ENCODE data around the gene RARRES1. TPM values are rescaled to one million over a fixed set of nuclear protein-coding genes. Genes with fewer than 3 reads are reported as not detected.

Gene RARRES1
- total and polyA plus RNA-seq, 10 donors, result 1.8 to 20.9 (median 4.9) TPM

- intact Hi-C loops (cut with DNase I; ENCODE audit: low total_unique reads), result loop anchor here (5.0 kb wide), 1 partner anchor 133 kb away; no protein-coding TSS in a partner anchor
- H3K27ac ChIP-seq, result no peak overlapping the region
Observed at GRCh38 chr3:158659454-158660237, 72.6 kb downstream of the RARRES1 start.

GRCh38 chr3:158658889-158659288 lies 73.4 kb downstream of the RARRES1 start:
- TF ChIP-seq POLR2AphosphoS5 (IDR thresholded peaks at IDR 0.05), result no peak
- TF ChIP-seq POLR2A (IDR thresholded peaks at IDR 0.05), result no peak
- TF ChIP-seq CTCF (IDR thresholded peaks at IDR 0.05 in 8 of 11, conservative IDR thresholded peaks at IDR 0.05 in 3 of 11), result no peak
- H3K27ac ChIP-seq, result no peak overlapping the region
- H3K4me1 ChIP-seq, result peaks cover 0 to 13% (median 0%) of the 10 kb centered on the region in 6 donors
- DNase-seq, result no peak
- whole genome bisulfite sequencing, 5 donors, result 82 to 90% (median 85%) methylated on average over 7 of the region's 7 CpGs
- intact Hi-C loops (cut with DNase I; ENCODE audit: low total_unique reads), result loop anchor here (5.0 kb wide), 1 partner anchor 133 kb away; no protein-coding TSS in a partner anchor
- H3K27me3 ChIP-seq (replicated peaks in 1 of 7), result no peaks in the 10 kb centered on the region
- no peak overlapping the region for H3K4me3 ChIP-seq
- H3K9me3 ChIP-seq, result no peaks in the 10 kb centered on the region
- peaks cover 0 to 100% (median 68%) of the 10 kb centered on the region in 6 donors for H3K36me3 ChIP-seq

More at GRCh38 chr3:158659454-158660237, 72.6 kb downstream of the RARRES1 start:
- Histone ChIP-seq H3K4me1 (peaks cover 0 to 13% (median 0%) of the 10 kb centered on the region in 6 donors), H3K27me3 (replicated peaks in 1 of 7) (no peaks in the 10 kb centered on the region), H3K9me3 (no peaks in the 10 kb centered on the region), H3K36me3 (peaks cover 0 to 100% (median 69%) of the 10 kb centered on the region in 6 donors), H3K4me3 (no peak overlapping the region)
- TF ChIP-seq CTCF (IDR thresholded peaks at IDR 0.05 in 8 of 11, conservative IDR thresholded peaks at IDR 0.05 in 3 of 11) (peak in 10 of 11 experiments; percentile 12 to 76 (median 64)), POLR2AphosphoS5 (IDR thresholded peaks at IDR 0.05) (no peak)
- WGBS, 5 donors, result 36 to 41% (median 40%) methylated on average over 7 of the region's 7 CpGs
- DNase-seq, result no peak

GRCh38 chr3:158652463-158652862 lies 79.8 kb downstream of the RARRES1 start:
- Histone ChIP-seq H3K4me3 (no peak overlapping the region), H3K9me3 (no peaks in the 10 kb centered on the region), H3K27ac (no peak overlapping the region), H3K36me3 (peaks cover 0 to 99% (median 70%) of the 10 kb centered on the region in 6 donors), H3K4me1 (peaks cover 0 to 20% (median 8%) of the 10 kb centered on the region in 6 donors), H3K27me3 (replicated peaks in 1 of 7) (no peaks in the 10 kb centered on the region)
- WGBS, 5 donors, result 83 to 95% (median 90%) methylated on average over 3 of the region's 3 CpGs
- intact Hi-C loops (cut with DNase I; ENCODE audit: low total_unique reads), result no loop called here
- TF ChIP-seq POLR2AphosphoS5 (IDR thresholded peaks at IDR 0.05) (no peak), POLR2A (IDR thresholded peaks at IDR 0.05) (no peak), CTCF (IDR thresholded peaks at IDR 0.05 in 8 of 11, conservative IDR thresholded peaks at IDR 0.05 in 3 of 11) (no peak)
- no peak for DNase-seq

- intact Hi-C loops (cut with DNase I; ENCODE audit: low total_unique reads), result no loop called here
- Histone ChIP-seq H3K9me3 (no peaks in the 10 kb centered on the region), H3K4me3 (no peak overlapping the region), H3K4me1 (peaks cover 3 to 33% (median 14%) of the 10 kb centered on the region in 6 donors), H3K27ac (no peak overlapping the region), H3K36me3 (peaks cover 0 to 99% (median 67%) of the 10 kb centered on the region in 6 donors), H3K27me3 (replicated peaks in 1 of 7) (no peaks in the 10 kb centered on the region)
- TF ChIP-seq POLR2A (IDR thresholded peaks at IDR 0.05), result no peak
- no peak for TF ChIP-seq CTCF (IDR thresholded peaks at IDR 0.05 in 8 of 11, conservative IDR thresholded peaks at IDR 0.05 in 3 of 11)
- TF ChIP-seq POLR2AphosphoS5 (IDR thresholded peaks at IDR 0.05), result no peak
- no peak for DNase-seq
- WGBS, 5 donors, result 88 to 96% (median 95%) methylated on average over 2 of the region's 2 CpGs
Observed at GRCh38 chr3:158651192-158651591, 81.1 kb downstream of the RARRES1 start.
